ENCODE results near the gene LOC128125822.

LOC128125822 gene

DNA sequence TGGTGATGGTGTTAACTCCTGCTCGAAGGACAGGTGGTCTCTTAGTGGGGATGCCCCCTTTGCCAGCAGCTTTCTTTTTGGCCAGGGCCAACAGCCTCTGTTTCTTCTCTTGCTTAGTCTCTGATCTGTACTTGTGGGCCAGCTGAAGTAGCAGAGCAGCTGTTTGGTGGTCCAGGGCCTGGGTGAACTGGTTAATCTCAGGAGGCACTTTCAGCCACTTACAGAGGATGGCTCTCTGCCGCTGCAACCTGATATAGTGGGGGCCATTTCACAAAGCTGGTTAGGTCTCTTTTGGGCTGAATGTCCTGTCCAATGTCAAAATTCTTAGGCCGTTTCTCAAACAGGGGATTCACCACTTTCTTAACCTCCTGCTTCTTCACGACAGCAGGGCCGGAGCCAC, 23.2 kb upstream of the LOC128125822 start:
- TF ChIP-seq CTCF (IDR thresholded peaks at IDR 0.05; ENCODE audit: borderline replicate concordance, extremely low read depth, low read length, poor library complexity, severe bottlenecking), result no peak
- no peak for TF ChIP-seq EZH2 (IDR thresholded peaks at IDR 0.05; ENCODE audit: borderline replicate concordance, low read depth, low read length, severe bottlenecking)
- no peaks in the 10 kb centered on the region for H3K79me2 ChIP-seq (ENCODE audit: insufficient read depth, low read length)
- no peak for ATAC-seq (ENCODE audit: insufficient read depth, low read depth)
- H3K27me3 ChIP-seq (ENCODE audit: insufficient read depth, low read length, poor library complexity), result no peaks in the 10 kb centered on the region
- H2AFZ ChIP-seq (ENCODE audit: low read depth, low read length), result no peak overlapping the region
- H3K9me3 ChIP-seq (ENCODE audit: insufficient read depth, low read length, severe bottlenecking), result no peaks in the 10 kb centered on the region
- H3K36me3 ChIP-seq (ENCODE audit: insufficient read depth, low read length), result no peaks in the 10 kb centered on the region
- H3K27ac ChIP-seq (ENCODE audit: low read length), result no peak overlapping the region
- DNase-seq, result no peak
- no peak overlapping the region for H3K9ac ChIP-seq (ENCODE audit: low read depth, low read length)
- no peaks in the 10 kb centered on the region for H3K4me1 ChIP-seq (ENCODE audit: insufficient read depth, low read length)
- no peak overlapping the region for H3K4me2 ChIP-seq (ENCODE audit: insufficient read depth, low read length)
- H4K20me1 ChIP-seq (ENCODE audit: insufficient read depth, low read length), result no peaks in the 10 kb centered on the region
- no peak overlapping the region for H3K4me3 ChIP-seq (ENCODE audit: low read depth in 1 of 2, low read length in 2 of 2)

DNA sequence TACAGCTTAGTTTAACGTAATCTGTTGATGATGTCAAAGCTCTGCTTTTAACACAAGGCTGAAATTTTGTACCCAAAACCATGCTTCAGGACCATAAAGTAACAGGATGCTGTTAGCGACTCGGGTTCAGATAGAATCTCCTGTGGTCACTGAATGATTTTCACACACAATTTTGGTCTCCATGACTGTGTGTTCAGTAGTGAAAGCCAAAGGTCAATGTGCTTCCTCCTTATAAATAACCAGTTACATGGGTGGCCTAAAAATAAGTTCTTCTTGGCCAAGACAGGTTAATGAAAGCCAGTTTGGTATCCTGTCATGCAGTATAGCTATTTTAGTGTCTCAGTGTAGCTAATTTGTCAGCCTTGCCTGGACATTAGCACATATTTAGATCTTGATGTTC, 19.1 kb upstream of the LOC128125822 start:
- Histone ChIP-seq H3K9ac (ENCODE audit: low read depth, low read length) (no peak overlapping the region), H3K27me3 (ENCODE audit: insufficient read depth, low read length, poor library complexity) (no peaks in the 10 kb centered on the region), H4K20me1 (ENCODE audit: insufficient read depth, low read length) (no peaks in the 10 kb centered on the region), H3K9me3 (ENCODE audit: insufficient read depth, low read length, severe bottlenecking) (no peaks in the 10 kb centered on the region), H3K4me2 (ENCODE audit: insufficient read depth, low read length) (no peak overlapping the region), H3K79me2 (ENCODE audit: insufficient read depth, low read length) (no peaks in the 10 kb centered on the region), H2AFZ (ENCODE audit: low read depth, low read length) (no peak overlapping the region), H3K27ac (ENCODE audit: low read length) (no peak overlapping the region), H3K4me1 (ENCODE audit: insufficient read depth, low read length) (no peaks in the 10 kb centered on the region), H3K4me3 (ENCODE audit: low read depth in 1 of 2, low read length in 2 of 2) (no peak overlapping the region), H3K36me3 (ENCODE audit: insufficient read depth, low read length) (no peaks in the 10 kb centered on the region)
- no peak for ATAC-seq (ENCODE audit: insufficient read depth, low read depth)
- no peak for TF ChIP-seq CTCF (IDR thresholded peaks at IDR 0.05; ENCODE audit: borderline replicate concordance, extremely low read depth, low read length, poor library complexity, severe bottlenecking)
- no peak for DNase-seq

DNA sequence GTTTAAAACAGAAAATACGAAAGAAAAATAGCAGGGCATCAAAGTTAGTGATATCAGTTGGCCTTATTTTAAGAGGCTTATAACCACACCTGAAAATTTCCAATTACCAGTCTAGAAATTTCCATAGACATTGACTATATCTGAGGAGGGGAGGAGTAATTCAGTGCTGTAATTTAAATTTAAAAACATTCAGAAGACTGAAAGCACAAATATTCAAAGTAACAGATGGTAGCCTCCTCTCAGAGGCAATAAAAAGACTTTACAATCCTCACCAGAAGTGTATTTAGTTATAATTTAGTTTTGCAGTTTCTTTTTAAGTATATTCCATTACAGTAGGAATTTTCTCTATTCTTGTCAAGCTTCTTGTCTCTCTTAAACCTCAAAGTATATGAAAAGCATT, 18.4 kb upstream of the LOC128125822 start:
- Histone ChIP-seq H3K4me2 (ENCODE audit: insufficient read depth, low read length) (no peak overlapping the region), H3K79me2 (ENCODE audit: insufficient read depth, low read length) (no peaks in the 10 kb centered on the region), H4K20me1 (ENCODE audit: insufficient read depth, low read length) (no peaks in the 10 kb centered on the region), H2AFZ (ENCODE audit: low read depth, low read length) (no peak overlapping the region), H3K9me3 (ENCODE audit: insufficient read depth, low read length, severe bottlenecking) (no peaks in the 10 kb centered on the region), H3K27ac (ENCODE audit: low read length) (no peak overlapping the region), H3K4me1 (ENCODE audit: insufficient read depth, low read length) (no peaks in the 10 kb centered on the region), H3K27me3 (ENCODE audit: insufficient read depth, low read length, poor library complexity) (no peaks in the 10 kb centered on the region), H3K4me3 (ENCODE audit: low read depth in 1 of 2, low read length in 2 of 2) (no peak overlapping the region), H3K9ac (ENCODE audit: low read depth, low read length) (no peak overlapping the region), H3K36me3 (ENCODE audit: insufficient read depth, low read length) (no peaks in the 10 kb centered on the region)
- TF ChIP-seq CTCF (IDR thresholded peaks at IDR 0.05; ENCODE audit: borderline replicate concordance, extremely low read depth, low read length, poor library complexity, severe bottlenecking) (no peak), EZH2 (IDR thresholded peaks at IDR 0.05; ENCODE audit: borderline replicate concordance, low read depth, low read length, severe bottlenecking) (no peak)
- DNase-seq, result no peak
- ATAC-seq (ENCODE audit: insufficient read depth, low read depth), result no peak

DNA sequence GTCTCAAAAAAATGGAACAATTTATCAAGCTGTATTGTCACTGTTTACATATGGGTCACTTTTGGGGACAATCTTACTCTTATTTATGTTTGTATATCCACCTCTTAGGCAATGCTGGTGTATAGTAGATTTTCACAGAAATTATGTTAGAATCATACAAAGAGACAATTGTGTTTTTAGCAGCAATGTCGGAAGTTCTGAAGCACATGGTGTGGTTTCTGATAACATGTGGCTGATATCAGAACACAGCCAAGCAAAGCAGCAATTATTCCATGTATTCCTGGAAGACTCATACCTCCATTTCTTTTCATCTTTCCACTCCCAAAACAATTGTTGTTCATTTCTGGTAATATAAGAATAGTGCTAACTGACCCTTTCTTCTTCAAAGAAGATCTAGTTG, 17.5 kb upstream of the LOC128125822 start:
- no peak for ATAC-seq (ENCODE audit: insufficient read depth, low read depth)

More for the DNA sequence above, 17.5 kb upstream of the LOC128125822 start:
- no peak for DNase-seq
- H3K4me3 ChIP-seq (ENCODE audit: low read depth in 1 of 2, low read length in 2 of 2), result no peak overlapping the region
- H3K79me2 ChIP-seq (ENCODE audit: insufficient read depth, low read length), result no peaks in the 10 kb centered on the region
- no peaks in the 10 kb centered on the region for H3K4me1 ChIP-seq (ENCODE audit: insufficient read depth, low read length)
- TF ChIP-seq EZH2 (IDR thresholded peaks at IDR 0.05; ENCODE audit: borderline replicate concordance, low read depth, low read length, severe bottlenecking), result no peak
- no peak for TF ChIP-seq CTCF (IDR thresholded peaks at IDR 0.05; ENCODE audit: borderline replicate concordance, extremely low read depth, low read length, poor library complexity, severe bottlenecking)
- no peak overlapping the region for H2AFZ ChIP-seq (ENCODE audit: low read depth, low read length)
- no peaks in the 10 kb centered on the region for H3K27me3 ChIP-seq (ENCODE audit: insufficient read depth, low read length, poor library complexity)
- no peak overlapping the region for H3K4me2 ChIP-seq (ENCODE audit: insufficient read depth, low read length)
- no peaks in the 10 kb centered on the region for H3K36me3 ChIP-seq (ENCODE audit: insufficient read depth, low read length)
- H4K20me1 ChIP-seq (ENCODE audit: insufficient read depth, low read length), result no peaks in the 10 kb centered on the region
- H3K9ac ChIP-seq (ENCODE audit: low read depth, low read length), result no peak overlapping the region
- H3K27ac ChIP-seq (ENCODE audit: low read length), result no peak overlapping the region
- H3K9me3 ChIP-seq (ENCODE audit: insufficient read depth, low read length, severe bottlenecking), result no peaks in the 10 kb centered on the region

All from DND-41 (cell line).